Kidney epithelial cell (primary cell): ENCODE results near the gene FILIP1L. TPM values are rescaled to one million over a fixed set of nuclear protein-coding genes. Genes with fewer than 3 reads are reported as not detected.

ENCODE experiments used
- DNase-seq: peaks from one replicate; pipeline ENCODE4 v3.0.0-alpha.2; 2010; ENCODE audit warnings: low read depth
- H3K27me3 ChIP-seq: 2 replicates; pipeline ENCODE4 v1.6.0; 2011; ENCODE audit warnings: low read length; ENCODE audit not compliant: control insufficient read depth, insufficient read depth
- H3K36me3 ChIP-seq: 2 replicates; pipeline ENCODE4 v1.5.1; 2011; ENCODE audit warnings: low read length; ENCODE audit not compliant: control insufficient read depth, insufficient read depth
- H3K4me3 ChIP-seq: 2 replicates; pipeline ENCODE4 v1.5.1; 2011; ENCODE audit warnings: low read depth, mild to moderate bottlenecking, control low read depth, low read length
- CTCF ChIP-seq: IDR thresholded peaks from 2 replicates; pipeline ENCODE4 v1.5.1; 2011; ENCODE audit warnings: mild to moderate bottlenecking, moderate library complexity, low read length, control low read depth, inconsistent platforms; ENCODE audit not compliant: insufficient read depth, poor library complexity, severe bottlenecking
- total RNA-seq: library from RNA; depleted of rRNA; stranded (reverse); fragments of >200 nt; gene quantifications from 2 replicates; pipeline ENCODE4 v1.2.3, GENCODE V29; 2015

The FILIP1L gene
- total RNA-seq, 1 donor from 2014 or later, result 15.6 TPM

GRCh38 chr3:99879275-99879674, 235.0 kb downstream of the FILIP1L start:
- DNase-seq, result no peak
- no peaks in the 10 kb centered on the region for H3K27me3 ChIP-seq
- no peaks in the 10 kb centered on the region for H3K36me3 ChIP-seq
- no peak overlapping the region for H3K4me3 ChIP-seq
- TF ChIP-seq CTCF, result no peak

- no peak for TF ChIP-seq CTCF
- H3K27me3 ChIP-seq, result no peaks in the 10 kb centered on the region
- no peaks in the 10 kb centered on the region for H3K36me3 ChIP-seq
- DNase-seq, result peak; percentile 78
- H3K4me3 ChIP-seq, result no peak overlapping the region
Measured at GRCh38 chr3:99878005-99878404, 236.3 kb downstream of the FILIP1L start.

- Histone ChIP-seq H3K36me3 (no peaks in the 10 kb centered on the region), H3K4me3 (no peak overlapping the region), H3K27me3 (no peaks in the 10 kb centered on the region)
- TF ChIP-seq CTCF, result no peak
- DNase-seq, result no peak
Measured at GRCh38 chr3:99877031-99877579, 237.2 kb downstream of the FILIP1L start.

- peak overlapping the region; percentile 93 for H3K4me3 ChIP-seq
- no peaks in the 10 kb centered on the region for H3K36me3 ChIP-seq
- no peak for DNase-seq
- no peaks in the 10 kb centered on the region for H3K27me3 ChIP-seq
- no peak for TF ChIP-seq CTCF
Measured at GRCh38 chr3:99875929-99876841, 238.1 kb downstream of the FILIP1L start.

GRCh38 chr3:99875581-99875928, 238.7 kb downstream of the FILIP1L start:
- no peaks in the 10 kb centered on the region for H3K27me3 ChIP-seq
- peak overlapping the region; percentile 93 for H3K4me3 ChIP-seq
- no peak for DNase-seq
- no peaks in the 10 kb centered on the region for H3K36me3 ChIP-seq
- TF ChIP-seq CTCF, result no peak
